Activated T-cell treated with anti-CD3 and anti-CD28 coated beads for 24 hours (primary cell): ENCODE measurements around the gene FLT4.
"Not testable (repeated sequence)": the region's sequence is repeated elsewhere in the genome, so short reads cannot be mapped to it uniquely, and the experiment has no call there.

Experiments used
- DNase-seq: peaks from one replicate; pipeline ENCODE4 v3.0.0-alpha.2; 2020; ENCODE audit warnings: low read depth

The FLT4 gene

DNA sequence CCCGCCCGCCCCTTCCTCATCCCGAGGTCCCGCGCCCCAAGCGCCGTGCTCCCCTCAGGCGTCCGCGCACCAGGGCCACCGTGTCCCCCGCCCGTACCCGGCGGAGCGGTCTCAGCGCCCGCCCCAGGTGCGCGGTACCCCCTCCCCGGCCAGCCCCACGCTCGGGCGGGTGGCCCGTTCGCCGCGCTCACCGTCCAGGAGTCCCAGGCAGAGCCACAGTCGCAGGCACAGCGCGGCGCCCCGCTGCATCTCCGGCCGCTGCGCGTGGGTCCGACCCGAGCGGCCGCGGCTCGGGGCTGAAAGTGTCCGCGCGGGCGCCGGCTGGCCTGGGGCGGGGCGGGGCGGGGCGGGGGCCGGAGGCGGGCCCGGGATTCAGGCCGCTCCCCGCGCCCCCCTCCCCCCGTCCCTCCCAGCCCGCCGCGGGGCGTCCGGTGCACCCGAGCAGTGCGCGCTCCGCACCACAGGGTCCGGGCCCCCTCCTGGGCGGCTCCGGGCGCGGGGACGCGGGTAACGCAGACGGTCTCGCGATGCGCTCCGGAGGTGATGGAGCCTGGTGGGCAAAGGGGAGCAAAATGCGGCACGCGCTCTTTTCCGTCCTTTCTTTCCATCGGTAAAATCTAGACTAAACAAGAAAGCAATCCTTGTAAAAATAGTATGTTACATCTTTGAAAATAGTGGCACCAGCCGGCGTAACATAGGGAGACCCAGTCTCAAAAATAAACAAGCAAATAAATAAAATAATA lies at the start of gene FLT4:
Gene FLT4, minus strand, starts transcription at position 304 of the 743 bp plus-strand sequence. Its CDS starts 55 bp downstream, at position 249.
- DNase-seq = no peak

DNA sequence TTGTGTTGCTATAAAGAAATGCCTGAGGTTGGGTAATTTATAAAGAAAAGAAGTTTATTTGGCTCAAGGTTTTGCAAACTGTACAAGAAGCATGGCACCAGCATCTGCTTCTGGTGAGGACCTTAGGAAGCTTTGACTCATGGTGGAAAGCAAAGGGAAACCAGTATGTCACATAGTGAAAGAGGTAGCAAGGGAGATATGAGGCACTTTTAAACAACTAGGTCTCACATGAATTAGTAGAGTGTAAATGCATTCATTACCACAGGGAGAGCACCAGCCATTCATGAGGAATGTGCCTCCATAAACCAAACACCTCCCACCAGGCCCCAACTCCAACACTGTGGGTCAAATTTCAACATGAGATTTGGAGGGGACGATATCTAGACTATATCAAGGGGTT lies 49.6 kb upstream of the FLT4 start:
- DNase-seq = no peak

DNA sequence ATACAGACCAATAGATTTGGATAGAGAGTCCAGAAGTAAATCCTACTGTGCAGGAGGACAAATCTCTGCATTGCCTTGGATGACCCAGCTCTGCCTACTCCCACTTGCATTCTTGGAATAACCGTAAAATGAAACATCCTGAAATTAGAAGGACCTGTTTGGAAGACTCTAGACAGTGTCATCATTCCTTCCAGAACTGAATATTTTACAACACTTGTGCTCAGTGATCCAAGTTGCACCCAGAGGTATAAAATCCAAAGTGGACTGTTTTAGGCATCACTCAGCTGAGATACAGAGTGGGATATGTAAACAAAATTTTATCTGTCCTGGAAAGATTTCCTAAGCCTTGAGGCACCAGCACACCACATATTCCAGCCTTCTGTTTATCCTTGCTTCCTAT lies 46.7 kb upstream of the FLT4 start:
- no peak for DNase-seq

DNA sequence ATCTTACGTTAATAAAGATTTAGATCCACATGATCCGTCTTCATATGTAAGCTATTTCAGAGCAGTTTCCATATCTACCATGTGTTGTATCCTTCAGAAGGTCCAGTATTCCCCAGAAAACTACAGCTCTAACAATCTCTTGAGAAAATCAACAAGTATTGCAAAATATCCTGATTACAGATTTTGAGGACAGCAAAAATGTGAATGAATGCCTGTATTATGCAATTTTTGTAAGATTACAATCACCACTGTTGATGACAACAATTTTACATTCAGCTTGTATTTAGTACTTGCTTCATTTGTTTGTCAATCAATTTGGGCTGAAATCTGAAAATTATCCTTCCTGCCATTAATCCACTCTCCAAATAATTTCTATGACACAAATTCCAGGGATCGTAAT lies 43.0 kb upstream of the FLT4 start:
- DNase-seq = no peak

DNA sequence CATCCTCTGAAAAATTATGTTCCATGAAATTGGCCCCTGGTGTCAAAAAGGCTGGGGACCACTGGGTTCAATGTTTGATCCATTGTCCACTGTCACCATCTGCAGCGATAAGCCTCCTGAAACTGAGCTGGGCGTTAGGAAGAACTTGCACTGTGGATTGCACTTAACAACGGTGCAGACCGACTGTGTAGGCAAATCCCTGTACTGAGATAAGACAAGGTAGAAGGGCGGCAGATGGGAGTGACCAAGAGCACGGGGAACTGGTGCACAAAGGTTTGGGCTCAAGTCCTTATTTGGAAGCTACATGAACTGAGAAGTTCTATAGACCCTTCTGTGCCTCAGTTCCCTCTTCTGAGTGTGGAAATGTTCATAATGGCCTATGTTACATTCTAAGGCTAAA lies 41.6 kb upstream of the FLT4 start:
- no peak for DNase-seq

DNA sequence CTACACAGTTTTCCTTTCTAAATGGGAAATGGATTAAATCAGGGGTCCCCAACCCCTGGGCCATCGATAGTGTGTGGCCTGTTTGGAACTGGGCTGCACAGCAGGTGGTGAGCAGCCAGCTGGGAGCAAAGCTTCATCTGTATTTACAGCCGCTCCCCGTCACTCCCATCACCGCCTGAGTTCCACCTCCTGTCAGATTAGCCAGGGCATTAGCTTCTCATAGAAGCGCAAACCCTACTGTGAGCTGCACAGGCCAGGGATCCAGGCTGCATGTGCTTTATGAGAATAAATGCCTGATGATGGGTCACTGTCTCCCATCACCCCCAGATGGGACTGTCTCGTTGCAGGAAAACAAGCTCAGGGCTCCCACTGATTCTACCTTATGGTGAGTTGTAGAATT lies 41.2 kb upstream of the FLT4 start:
- no peak for DNase-seq

DNA sequence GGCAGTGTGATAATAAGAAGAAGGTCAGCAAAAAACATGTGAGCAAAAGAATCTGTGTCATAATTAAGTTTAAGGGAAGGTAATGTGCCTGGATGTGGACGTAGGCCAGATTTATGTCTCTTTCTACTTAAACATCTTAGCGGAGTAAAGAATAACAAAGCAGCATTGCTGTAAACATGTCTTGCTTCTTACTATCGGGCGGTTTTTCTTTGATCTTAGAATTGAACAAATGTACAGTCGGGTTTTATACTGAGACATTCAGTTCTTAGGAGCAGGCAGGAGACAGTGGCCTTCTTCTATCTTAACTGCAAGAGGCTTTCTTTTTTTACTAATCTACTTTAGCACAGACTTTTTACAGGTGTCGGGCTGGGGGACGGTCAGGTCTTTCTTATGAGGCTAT lies 40.4 kb upstream of the FLT4 start:
- DNase-seq = no peak

DNA sequence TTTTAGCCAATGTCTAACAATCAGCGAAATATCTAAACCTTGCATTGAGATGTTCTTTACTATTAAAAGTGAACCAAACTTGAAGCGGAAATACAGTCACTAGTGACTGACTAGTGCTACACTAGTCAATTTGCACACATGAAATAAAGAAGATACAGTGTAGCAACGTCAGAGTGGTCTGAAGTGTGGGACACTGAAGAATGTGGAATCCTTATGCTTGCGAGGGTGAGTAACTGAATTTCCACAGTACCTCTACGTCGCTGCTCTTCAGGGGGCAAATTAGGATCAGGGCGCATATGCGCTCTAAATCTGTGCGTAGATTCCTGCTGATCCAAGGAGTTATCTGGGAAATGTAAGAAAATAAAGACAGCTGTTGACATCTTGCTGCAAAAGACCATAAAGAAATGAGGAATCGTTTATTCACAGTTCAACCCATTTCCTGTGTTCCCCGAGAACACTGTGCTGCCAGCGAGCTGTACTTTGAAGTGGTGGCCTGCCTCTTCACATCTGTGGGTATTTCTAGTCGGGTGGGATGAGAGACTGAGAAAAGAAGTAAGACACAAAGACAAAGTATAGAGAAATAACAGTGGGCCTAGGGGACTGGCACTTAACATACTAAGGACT lies 39.8 kb upstream of the FLT4 start:
- peak; percentile 33 for DNase-seq

DNA sequence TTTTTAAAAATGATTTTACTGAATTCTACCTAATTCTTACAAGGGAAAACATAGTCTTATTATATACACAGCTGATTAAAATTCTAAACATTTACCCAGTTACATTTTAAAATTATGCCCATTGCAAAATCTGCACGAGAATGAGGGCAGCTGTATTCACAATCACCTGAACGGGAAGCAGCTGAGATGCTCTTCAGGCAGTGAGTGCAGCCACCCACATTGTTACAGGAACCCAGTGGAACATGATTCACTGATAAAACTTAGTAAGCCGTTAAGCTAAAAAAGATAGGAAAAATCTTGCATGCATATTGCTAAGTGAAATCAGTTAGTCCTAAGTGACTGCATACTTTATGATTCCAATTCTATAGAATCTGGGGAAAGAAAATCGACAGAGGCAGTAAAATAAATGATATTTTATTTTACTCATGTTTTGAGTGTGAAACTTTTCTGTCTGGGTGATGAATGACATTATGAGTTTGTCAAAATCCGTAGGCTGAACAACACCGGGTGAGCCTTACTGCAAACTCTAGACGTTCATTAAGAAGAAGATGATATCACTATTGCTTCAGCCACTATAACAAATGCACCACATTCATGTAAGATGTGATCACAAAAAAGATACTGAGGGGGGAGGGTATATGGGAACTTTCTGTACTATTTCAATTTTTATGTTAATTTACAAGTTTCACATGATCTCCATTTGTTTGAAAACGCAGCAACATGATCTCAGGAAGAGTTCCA lies 39.1 kb upstream of the FLT4 start:
- no peak for DNase-seq

DNA sequence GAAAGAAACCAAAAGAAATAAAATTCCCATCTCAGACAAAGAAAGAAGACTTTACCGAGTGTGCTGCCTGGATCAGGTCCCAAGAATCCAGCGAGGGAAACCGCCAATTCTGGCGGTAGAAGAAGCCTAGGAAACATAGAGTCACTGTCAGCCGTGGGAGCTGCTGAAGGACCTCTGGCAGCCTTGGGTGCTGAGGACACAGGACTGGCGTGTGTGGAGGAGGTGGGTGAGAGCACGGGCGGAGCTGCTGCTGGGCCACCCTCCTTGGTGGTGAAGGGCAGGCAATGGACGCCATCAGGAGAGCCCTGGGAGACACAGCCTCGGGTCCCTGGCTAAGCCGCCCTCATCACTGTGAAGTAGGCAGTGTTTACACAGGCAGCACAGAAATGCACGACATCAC lies 37.4 kb upstream of the FLT4 start:
- not testable (repeated sequence) for DNase-seq

DNA sequence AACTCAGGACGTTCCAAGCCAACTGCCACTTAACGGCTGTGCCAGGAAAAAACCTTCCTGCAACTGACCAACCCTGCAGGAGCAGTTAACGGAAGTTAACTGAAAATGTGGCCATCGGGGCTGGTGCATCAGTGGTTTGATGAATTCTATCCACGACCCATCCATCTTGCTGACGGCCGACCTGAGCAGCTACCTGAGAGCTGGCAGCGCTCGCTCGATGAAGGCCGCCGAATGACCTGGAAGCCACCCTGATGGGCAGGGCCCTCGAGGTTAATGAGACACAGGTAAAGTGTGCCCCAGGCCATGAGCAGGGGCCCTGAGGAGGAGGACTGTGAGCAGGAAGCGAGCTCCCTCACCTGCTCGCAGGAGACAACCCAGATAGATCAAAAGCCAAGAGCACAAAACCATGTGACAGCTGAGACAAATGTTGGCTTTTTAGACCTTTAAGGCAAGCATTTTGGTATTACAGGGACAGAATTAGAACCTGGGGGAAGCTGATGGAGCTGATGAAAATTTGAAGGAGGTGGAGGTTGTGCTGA lies 35.3 kb upstream of the FLT4 start:
- no peak for DNase-seq

DNA sequence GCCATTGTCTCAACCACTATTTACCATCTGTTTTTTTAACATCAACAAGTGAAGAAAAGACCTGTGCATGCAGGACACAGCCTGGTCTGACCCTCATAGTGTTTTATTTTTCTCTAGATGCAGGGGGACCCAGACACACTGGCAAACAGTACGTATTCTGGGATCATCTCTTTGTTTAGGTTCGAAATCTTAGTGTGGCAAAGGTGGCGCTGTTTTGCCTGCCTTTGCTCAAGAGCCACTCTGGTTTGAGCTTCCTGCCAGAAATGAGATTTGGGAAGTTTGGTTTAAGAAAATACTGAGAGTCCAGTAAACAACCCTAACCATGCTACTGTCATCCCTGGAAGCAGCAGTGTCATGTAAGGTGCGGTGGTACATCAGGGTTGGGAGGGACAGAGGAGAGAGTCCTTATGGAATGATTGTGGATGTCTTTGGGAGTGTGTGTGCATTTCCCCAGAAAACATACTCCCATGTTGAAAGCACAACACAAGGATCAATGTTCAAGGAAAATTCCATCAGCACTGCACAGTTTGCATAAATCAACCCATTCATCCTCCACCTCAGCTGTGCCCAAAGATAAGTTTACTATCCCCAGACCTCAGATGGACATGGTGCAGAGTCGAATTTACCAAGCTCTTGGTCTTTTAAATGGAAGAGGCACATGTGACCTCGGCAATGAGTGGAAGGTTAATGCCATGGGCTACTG lies 34.0 kb upstream of the FLT4 start:
- no peak for DNase-seq

DNA sequence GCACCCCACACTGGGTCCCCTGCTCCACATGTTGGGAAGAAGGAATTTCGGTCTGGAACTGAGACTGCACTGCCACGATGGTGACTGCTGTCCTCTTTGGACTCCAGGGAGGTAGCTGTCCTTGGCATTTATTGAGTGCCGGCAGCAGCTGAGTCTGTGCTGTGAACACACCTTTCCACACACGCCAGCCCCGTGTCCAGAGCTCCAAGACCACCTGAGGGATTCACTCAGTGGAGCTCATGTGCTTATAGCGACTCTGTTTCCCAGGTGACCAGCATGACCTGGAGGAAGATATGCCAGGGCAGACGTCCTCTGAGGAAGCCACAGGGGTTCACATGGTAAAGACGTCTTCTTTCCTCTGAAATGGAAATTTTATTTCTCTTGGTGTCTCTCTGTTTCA lies 33.2 kb upstream of the FLT4 start:
- no peak for DNase-seq

DNA sequence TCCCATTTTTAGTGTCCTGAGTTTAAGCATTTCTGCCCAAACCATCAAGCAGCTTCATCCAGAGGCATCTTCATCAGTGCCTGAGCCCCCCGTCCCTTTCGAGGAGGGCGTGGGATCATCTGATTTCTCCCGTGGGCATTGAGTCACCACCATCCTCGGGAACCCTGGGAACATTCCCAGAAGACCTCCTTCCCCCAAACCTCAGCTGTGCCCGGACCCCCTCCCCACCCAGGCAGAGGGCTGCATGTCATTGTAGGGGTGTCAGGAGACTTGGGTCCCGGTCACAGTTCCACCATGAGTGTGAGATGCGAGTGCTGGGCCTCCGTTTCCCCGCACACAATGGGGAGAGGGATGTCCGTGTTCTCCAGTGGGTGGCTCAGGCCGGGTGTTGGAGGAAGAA lies 32.6 kb upstream of the FLT4 start:
- not testable (repeated sequence) for DNase-seq

DNA sequence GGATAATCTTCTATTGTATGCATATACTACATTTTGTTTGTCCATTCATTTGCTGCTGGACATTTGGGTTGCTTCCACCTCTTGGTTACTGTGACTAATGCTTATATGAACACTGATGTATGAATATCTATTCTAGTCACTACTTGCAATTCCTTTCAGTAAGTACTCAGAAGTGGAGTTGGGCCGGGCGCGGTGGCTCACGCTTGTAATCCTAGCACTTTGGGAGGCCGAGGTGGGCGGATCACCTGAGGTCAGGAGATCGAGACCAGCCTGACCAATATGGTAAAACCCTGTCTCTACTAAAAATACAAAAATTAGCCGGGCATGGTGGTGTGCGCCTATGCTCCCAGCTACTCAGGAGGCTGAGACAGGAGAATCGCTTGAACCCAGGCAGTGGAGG lies 28.9 kb upstream of the FLT4 start:
- DNase-seq = not testable (repeated sequence)

DNA sequence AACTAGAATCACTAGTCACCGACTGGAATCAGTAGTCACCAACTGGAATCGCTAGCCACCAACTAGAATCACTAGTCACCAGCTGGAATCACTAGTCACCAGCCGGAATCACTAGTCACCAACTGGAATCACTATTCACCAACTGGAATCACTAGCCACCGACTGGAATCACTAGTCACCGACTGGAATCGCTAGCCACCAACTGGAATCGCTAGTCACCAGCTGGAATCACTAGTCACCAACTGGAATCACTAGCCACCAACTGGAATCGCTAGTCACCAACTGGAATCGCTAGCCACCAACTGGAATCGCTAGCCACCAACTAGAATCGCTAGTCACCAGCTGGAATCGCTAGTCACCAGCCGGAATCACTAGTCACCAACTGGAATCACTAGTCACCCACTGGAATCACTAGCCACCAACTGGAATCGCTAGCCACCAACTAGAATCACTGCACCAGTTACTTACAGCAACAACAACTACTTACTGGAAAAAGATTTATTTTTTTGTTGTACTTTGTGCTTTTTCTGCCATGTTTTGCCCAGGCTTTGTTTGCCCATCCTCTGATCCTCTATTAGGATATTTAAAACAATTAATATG lies 25.7 kb upstream of the FLT4 start:
- DNase-seq = no peak

DNA sequence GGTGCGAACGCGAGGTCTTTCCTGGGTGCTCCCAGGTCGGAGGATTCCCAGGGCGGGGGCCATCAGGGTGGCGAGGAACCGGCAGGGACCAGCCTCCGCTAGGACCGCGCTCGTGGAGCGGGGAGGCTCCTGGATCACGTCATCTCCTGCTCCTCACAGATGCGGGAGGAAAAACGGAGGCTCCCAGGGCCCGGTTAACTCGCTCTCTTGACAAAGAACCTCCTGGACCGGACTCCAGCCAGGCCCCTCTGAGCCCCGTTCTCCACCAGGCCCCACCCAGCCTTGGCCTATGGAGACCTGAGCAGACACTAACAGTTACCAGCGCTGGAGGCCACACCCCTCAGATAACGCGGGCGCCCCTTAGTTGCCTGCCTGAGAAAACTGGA lies 24.7 kb upstream of the FLT4 start:
- not testable (repeated sequence) for DNase-seq

DNA sequence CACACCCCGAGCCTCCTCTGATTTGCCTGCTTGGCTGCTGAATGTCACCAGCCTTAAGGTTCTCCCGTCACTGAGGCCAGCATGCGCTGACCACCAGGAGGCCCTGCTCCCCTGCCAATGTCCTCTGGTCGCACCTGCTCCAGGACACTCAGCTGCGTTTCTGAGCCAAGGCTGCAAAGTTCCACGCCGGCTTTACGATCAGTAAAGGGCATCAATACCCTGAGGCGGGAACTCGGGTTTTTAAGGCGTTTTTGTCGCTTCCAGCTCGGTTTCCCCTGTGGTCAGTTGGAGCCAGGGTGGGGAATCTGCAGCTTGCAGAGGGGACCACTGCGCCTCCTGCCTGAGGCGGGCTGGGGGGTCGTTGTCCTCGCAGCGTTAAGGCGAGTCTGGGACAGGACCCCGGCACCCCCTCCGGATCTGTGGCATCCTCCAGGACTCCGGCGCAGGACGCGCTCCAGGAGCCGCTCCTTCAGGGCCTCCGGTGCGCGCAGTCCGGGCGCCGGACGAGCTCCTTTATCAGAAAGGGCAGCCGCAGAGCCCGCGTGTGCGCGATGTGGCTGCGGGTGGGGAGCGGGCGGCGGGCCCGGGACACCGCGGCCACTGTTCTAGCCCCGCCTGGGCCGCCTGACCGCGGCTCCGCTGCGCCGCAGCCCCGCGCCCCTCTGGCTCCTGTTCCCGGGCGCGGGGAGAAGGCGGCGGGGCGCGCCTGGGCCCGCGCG lies 24.1 kb upstream of the FLT4 start:
- DNase-seq = no peak

DNA sequence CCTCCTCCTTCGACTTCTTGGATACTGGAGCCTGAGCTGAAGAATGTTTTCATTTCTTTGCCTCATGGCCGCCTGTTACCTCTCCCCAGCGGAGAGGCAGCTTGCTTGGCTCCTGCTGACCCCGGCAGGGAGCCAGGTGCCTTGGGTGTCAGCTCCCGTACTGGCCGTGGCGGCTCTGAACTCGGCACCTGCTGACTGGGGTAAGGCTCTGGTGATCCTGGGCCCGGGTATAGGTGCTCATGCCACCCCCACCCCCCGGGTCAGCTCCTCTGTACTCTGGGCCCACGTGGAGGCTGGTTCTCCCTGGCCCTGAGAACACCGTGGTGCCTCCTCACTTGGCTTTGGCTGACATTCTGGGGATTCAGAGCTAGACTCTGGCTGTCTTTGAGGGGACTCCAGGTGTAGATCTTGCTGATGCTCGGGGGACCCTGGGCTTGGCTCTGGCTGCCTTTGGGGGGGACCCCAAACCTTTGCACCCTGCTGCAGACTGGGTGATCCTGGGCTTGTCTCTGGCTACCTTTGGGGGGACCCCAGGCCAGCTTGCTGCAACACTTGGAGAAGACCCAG lies 22.6 kb upstream of the FLT4 start:
- DNase-seq = not testable (repeated sequence)

DNA sequence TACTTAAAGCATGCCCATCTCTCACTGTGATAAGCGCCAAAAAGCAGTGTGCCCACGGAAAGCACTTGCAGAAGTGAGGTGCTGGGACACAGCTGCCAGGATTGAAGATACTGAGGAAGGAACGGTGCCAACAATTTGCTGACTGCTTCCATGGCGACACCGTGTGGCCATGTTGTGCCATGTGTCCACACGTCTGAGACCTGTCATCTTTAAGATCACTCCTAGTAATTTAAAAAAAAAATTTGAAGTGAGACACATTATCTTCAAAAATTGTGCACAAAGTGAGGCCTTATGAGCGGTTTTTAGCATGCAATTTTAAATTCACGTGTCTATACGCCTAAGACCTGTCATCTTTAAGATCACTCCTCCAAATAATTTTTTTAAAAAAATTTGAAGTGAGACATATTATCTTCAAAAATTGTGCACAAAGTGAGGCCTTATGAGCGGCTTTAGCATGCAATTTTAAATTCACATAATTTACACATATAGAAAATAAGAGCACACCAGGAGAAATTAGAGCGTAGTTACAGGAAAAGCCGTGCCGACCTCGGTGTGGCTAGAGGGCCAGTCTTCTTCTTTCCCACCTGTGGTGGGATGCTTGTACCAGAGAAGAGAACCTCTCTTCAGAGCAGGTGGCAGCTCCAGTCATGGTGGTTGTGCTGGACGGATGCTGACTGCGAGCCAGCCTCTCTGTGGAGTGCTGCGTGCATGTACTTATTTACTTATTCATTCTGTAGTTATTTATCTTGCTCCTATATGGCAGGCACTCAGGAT lies 21.4 kb upstream of the FLT4 start:
- peak; percentile 39 for DNase-seq
